ENCODE data around the gene S100A9.
"Not testable (repeated sequence)": the region's sequence is repeated elsewhere in the genome, so short reads cannot be mapped to it uniquely, and the experiment has no call there.

Gene S100A9

GRCh38 chr1:153403421-153404085 is 45.9 kb downstream of the S100A9 start:
- no peak overlapping the region for H3K4me3 ChIP-seq (ENCODE audit: low read depth, low read length)
- TF ChIP-seq CTCF (IDR thresholded peaks at IDR 0.05; ENCODE audit: borderline replicate concordance, insufficient read depth, low read depth, low read length) = no peak

- no peak for TF ChIP-seq CTCF (IDR thresholded peaks at IDR 0.05; ENCODE audit: borderline replicate concordance, insufficient read depth, low read depth, low read length)
- no peak overlapping the region for H3K4me3 ChIP-seq (ENCODE audit: low read depth, low read length)
Measured at GRCh38 chr1:153404086-153404635, 46.5 kb downstream of the S100A9 start.

GRCh38 chr1:153404768-153405167 is 47.1 kb downstream of the S100A9 start:
- peak; percentile 59 for TF ChIP-seq CTCF (IDR thresholded peaks at IDR 0.05; ENCODE audit: borderline replicate concordance, insufficient read depth, low read depth, low read length)
- no peak overlapping the region for H3K4me3 ChIP-seq (ENCODE audit: low read depth, low read length)

GRCh38 chr1:153405825-153406599 is 48.4 kb downstream of the S100A9 start:
- H3K4me3 ChIP-seq (ENCODE audit: low read depth, low read length) = not testable (repeated sequence)

- not testable (repeated sequence) for H3K4me3 ChIP-seq (ENCODE audit: low read depth, low read length)
Measured at GRCh38 chr1:153407274-153407673, 49.6 kb downstream of the S100A9 start.
